HEK293T (cell line): ENCODE results near the gene LHX4.

Experiments used
- ARNT ChIP-seq: fragments of 450-650 bp; IDR thresholded peaks from 2 replicates; pipeline ENCODE4 v1.6.1; 2017; ENCODE audit warnings: mild to moderate bottlenecking
- BHLHE40 ChIP-seq: fragments of 450-650 bp; IDR thresholded peaks from 2 replicates; pipeline ENCODE4 v1.6.1; 2016; ENCODE audit warnings: mild to moderate bottlenecking, moderate library complexity, borderline replicate concordance
- FOXA1 ChIP-seq: fragments of 450-650 bp; IDR thresholded peaks from 2 replicates; pipeline ENCODE4 v1.6.1; 2016; ENCODE audit warnings: mild to moderate bottlenecking
- FOXM1 ChIP-seq: fragments of 450-650 bp; IDR thresholded peaks from 2 replicates; pipeline ENCODE4 v1.6.1; 2017; ENCODE audit warnings: mild to moderate bottlenecking, borderline replicate concordance
- L3MBTL2 ChIP-seq: fragments of 450-650 bp; conservative IDR thresholded peaks from 2 replicates; pipeline ENCODE4 v1.6.1; 2016; ENCODE audit warnings: mild to moderate bottlenecking
- ZNF384 ChIP-seq: fragments of 450-650 bp; IDR thresholded peaks from 2 replicates; pipeline ENCODE4 v1.6.1; 2016
- TF ChIP-seq, protein P1 (sequence below): fragments of 450-650 bp; IDR thresholded peaks from 2 replicates; pipeline ENCODE4 v1.6.1; 2016

DNA sequence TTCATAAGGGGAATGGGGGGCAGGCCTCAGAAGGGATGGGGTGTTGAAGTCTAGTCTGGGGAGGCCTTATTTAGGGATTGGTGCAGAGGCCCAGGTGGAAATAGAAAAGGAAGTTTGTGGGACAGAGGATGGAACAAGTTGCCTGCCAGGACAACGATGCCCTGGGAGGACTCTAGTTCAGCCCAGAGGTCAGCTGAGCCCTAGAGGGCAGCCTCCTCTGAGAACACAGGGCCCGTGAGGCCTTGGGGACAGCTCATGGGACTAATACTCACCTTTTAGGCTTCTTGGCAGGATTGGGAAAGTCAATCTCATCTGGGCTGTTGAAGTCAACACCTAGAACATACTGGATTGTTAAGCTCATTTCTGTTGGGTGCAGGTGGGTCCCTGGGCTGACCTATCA lies 43.0 kb downstream of the LHX4 start:
- TF ChIP-seq FOXA1 (no peak), FOXM1 (no peak), BHLHE40 (no peak), ZNF384 (no peak), ARNT (no peak), L3MBTL2 (no peak)
- TF ChIP-seq, protein P1, sequence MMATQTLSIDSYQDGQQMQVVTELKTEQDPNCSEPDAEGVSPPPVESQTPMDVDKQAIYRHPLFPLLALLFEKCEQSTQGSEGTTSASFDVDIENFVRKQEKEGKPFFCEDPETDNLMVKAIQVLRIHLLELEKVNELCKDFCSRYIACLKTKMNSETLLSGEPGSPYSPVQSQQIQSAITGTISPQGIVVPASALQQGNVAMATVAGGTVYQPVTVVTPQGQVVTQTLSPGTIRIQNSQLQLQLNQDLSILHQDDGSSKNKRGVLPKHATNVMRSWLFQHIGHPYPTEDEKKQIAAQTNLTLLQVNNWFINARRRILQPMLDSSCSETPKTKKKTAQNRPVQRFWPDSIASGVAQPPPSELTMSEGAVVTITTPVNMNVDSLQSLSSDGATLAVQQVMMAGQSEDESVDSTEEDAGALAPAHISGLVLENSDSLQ = no peak
